SK-N-SH treated with all-trans-retinoic acid at 6 μM for 48 hours (cell line): ENCODE measurements around the gene GPHN.

Experiments
- ATAC-seq: fragments of 200-7000 bp; cut with Tn5 transposase; 3 replicates; pipeline ENCODE4 v1.9.1; 2020; ENCODE audit warnings: mild to moderate bottlenecking, moderate library complexity
- ARNTL ChIP-seq: fragments of 450-650 bp; formaldehyde crosslinking; IDR thresholded peaks from 2 replicates; pipeline ENCODE4 v1.5.0; 2020; ENCODE audit warnings: low read depth, mild to moderate bottlenecking, moderate library complexity, borderline replicate concordance
- CSRNP3 ChIP-seq: fragments of 250-450 bp; sonication (Bioruptor Pico); IDR thresholded peaks from 2 replicates; pipeline ENCODE4 v1.5.1; 2021; ENCODE audit warnings: mild to moderate bottlenecking, moderate library complexity
- ESRRG ChIP-seq: fragments of 250-450 bp; sonication (Bioruptor Pico); IDR thresholded peaks from 2 replicates; pipeline ENCODE4 v1.6.1; 2021; ENCODE audit warnings: mild to moderate bottlenecking
- OSR1 ChIP-seq: fragments of 250-450 bp; sonication (Bioruptor Pico); IDR thresholded peaks from 2 replicates; pipeline ENCODE4 v1.8.0; 2022; ENCODE audit warnings: moderate library complexity, mild to moderate bottlenecking, inconsistent platforms
- POU6F1 ChIP-seq: fragments of 250-450 bp; sonication (Bioruptor Pico); IDR thresholded peaks from 2 replicates; pipeline ENCODE4 v1.8.0; 2021; ENCODE audit warnings: low read depth, mild to moderate bottlenecking, moderate library complexity, borderline replicate concordance
- RARB ChIP-seq: fragments of 250-450 bp; sonication (Bioruptor Pico); IDR thresholded peaks from 2 replicates; pipeline ENCODE4 v1.8.0; 2021; ENCODE audit warnings: mild to moderate bottlenecking, moderate library complexity
- ZNF70 ChIP-seq: fragments of 450-650 bp; formaldehyde crosslinking; IDR thresholded peaks from 2 replicates; pipeline ENCODE4 v1.5.0; 2020; ENCODE audit warnings: mild to moderate bottlenecking, moderate library complexity

The GPHN gene

DNA sequence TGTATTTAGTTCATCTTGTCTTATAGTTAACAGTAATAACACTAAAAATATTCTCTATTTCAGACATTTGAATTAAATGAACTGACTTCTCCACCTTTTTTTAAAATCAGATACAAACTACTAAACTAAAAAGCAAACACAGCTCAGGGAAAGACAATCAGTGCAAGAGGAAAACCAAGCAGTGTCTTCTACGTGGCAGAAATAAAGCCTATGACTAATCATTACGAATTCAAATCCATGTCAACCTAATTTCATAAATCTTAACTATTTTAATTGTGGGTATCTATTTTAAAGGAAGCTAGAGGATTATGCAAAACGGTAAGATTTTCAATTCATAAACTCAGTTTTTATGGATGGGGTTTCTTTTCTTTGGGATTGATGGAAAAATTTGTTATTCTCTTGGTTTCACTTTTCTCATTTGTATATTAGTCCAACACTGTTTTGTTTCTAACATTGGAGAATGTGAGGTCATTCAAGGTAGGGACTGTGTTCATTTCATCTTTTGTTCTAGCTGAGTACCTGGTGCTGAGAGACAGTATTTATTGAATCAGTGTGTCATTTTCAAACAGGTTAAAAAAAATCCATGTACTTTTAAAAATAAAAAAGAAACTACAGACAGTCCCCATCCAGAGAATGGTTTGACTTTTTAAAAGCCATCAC is 720.5 kb downstream of the GPHN start:
- no peak for TF ChIP-seq OSR1 (CRISPR knock-in tag)
- TF ChIP-seq ZNF70 = no peak
- no peak for TF ChIP-seq RARB
- no peak for TF ChIP-seq CSRNP3 (CRISPR knock-in tag)
- no peak for TF ChIP-seq ARNTL (CRISPR knock-in tag)
- no peak for TF ChIP-seq POU6F1 (CRISPR knock-in tag)
- no peak for TF ChIP-seq ESRRG (CRISPR knock-in tag)
- peak; percentile 82 for ATAC-seq
